Esophagus muscularis mucosa (tissue), 4 donors: ENCODE results near the gene ZFYVE28. TPM values are rescaled to one million over a fixed set of nuclear protein-coding genes. Genes with fewer than 3 reads are reported as not detected.

Experiments
- DNase-seq: peaks from one replicate; pipeline ENCODE4 v3.0.0-alpha.2; 2017; ENCODE audit errors: extremely low spot score
- H3K27ac ChIP-seq, 4 donors: fragments of 200-600 bp; sonication (generic); replicated peaks in 1 of 4; 1 replicate in 3 of 4; 2 replicates in 1 of 4; pipeline ENCODE4 v1.5.1; 2016 to 2019; ENCODE audit warnings: mild to moderate bottlenecking in 1 of 4
- H3K27me3 ChIP-seq, 4 donors: fragments of 200-600 bp; sonication (generic); one replicate each; pipeline versions ENCODE4 v1.5.1 to v1.6.0; 2016 to 2019
- H3K36me3 ChIP-seq, 4 donors: fragments of 200-600 bp; sonication (generic); one replicate each; pipeline ENCODE4 v1.5.1; 2016 to 2019
- H3K4me1 ChIP-seq, 4 donors: fragments of 200-600 bp; sonication (generic); one replicate each; pipeline ENCODE4 v1.5.1; 2016 to 2019
- H3K4me3 ChIP-seq, 4 donors: fragments of 200-600 bp; sonication (generic); 1 replicate in 2 of 4; 2 replicates in 2 of 4; pipeline ENCODE4 v1.5.1; 2016 to 2019; ENCODE audit warnings: mild to moderate bottlenecking in 4 of 4, moderate library complexity in 1 of 4
- H3K9me3 ChIP-seq, 4 donors: fragments of 200-600 bp; sonication (generic); 1 replicate in 3 of 4; 2 replicates in 1 of 4; pipeline ENCODE4 v1.5.1; 2016 to 2019
- CTCF ChIP-seq, 3 experiments: fragments of 200-600 bp in 2 of 3; fragments of 450-650 bp in 1 of 3; sonication (generic) in 2 of 3; IDR thresholded peaks; one replicate each; pipeline ENCODE4 v1.5.1; 2017 to 2019; ENCODE audit warnings: antibody characterized with exemption in 3 of 3, mild to moderate bottlenecking in 2 of 3, moderate library complexity in 1 of 3
- EP300 ChIP-seq: sonication (generic); formaldehyde crosslinking; IDR thresholded peaks from one replicate; pipeline ENCODE4 v1.6.1; 2017; ENCODE audit warnings: antibody characterized with exemption
- POLR2A ChIP-seq: fragments of 450-650 bp; IDR thresholded peaks from one replicate; pipeline ENCODE4 v1.6.1; 2017; ENCODE audit warnings: antibody characterized with exemption, moderate library complexity, mild to moderate bottlenecking, low read depth
- POLR2AphosphoS5 ChIP-seq, 2 donors: sonication (generic); formaldehyde crosslinking; IDR thresholded peaks; one replicate each; pipeline ENCODE4 v1.6.1; 2017; ENCODE audit warnings: antibody characterized with exemption in 2 of 2
- WGBS: methylation state at CpG from one replicate; pipeline ENCODE4 v1.1.5; 2018; 5-methylcytosine and 5-hydroxymethylcytosine counted together
- intact Hi-C: fragments of 100-400 bp; cut with DNase I; formaldehyde crosslinking; loops from one replicate; pipeline ENCODE4 v1.15.1; 2023
- total RNA-seq, 4 donors: library from RNA; depleted of rRNA; stranded (reverse); fragments of >200 nt; gene quantifications; one replicate each; pipeline versions ENCODE4 v1.1.0 to v1.2.1, GENCODE V29; 2016

The ZFYVE28 gene
- total RNA-seq, 4 donors from 2014 or later = 4.5 to 13.4 (median 8.4) TPM

DNA sequence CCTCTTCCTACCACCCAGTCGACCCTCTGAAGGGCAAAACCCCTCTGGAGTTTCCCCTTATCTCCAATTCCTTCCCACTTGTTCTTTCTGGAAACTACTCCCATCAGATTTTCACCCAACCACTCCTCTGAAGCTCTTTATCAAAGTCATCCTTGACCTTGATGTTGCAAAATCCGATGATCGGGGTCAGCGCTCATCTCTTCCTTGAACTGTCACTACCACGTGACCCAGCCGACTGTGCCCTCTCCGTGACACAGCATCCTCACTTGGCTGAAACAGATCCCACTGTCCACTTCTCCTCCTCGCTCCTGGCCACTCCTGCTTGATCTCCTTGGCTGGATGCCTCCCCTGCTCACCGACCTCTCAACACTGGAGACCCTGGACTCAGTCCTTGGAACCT lies 1.4 kb upstream of the ZFYVE28 start:
- no peak overlapping the region for H3K4me3 ChIP-seq
- TF ChIP-seq POLR2AphosphoS5 (IDR thresholded peaks at IDR 0.05) (no peak), POLR2A (no peak), CTCF (IDR thresholded peaks at IDR 0.05) (no peak), EP300 (no peak)
- intact Hi-C loops = loop anchor here (5.0 to 10.0 kb wide), 4 partner anchors 47 to 545 kb away; partner anchors contain the start of genes GRK4, HAUS3, MXD4 and NOP14
- H3K27ac ChIP-seq = no peak overlapping the region
- 54% methylated on average over 9 of the region's 9 CpGs for WGBS
- H3K9me3 ChIP-seq = no peaks in the 10 kb centered on the region
- H3K36me3 ChIP-seq = no peaks in the 10 kb centered on the region
- peaks cover 13 to 35% (median 32%) of the 10 kb centered on the region in 4 donors for H3K4me1 ChIP-seq
- no peak for DNase-seq
- H3K27me3 ChIP-seq = peaks cover 0 to 78% (median 13%) of the 10 kb centered on the region in 4 donors

- TF ChIP-seq CTCF (IDR thresholded peaks at IDR 0.05) = peak in 2 of 3 experiments; percentile 4 to 21
- TF ChIP-seq POLR2A = no peak
- peak in 1 of 2 donors; percentile 80 for TF ChIP-seq POLR2AphosphoS5 (IDR thresholded peaks at IDR 0.05)
- TF ChIP-seq EP300 = no peak
- intact Hi-C loops = loop anchor here (5.0 to 10.0 kb wide), 4 partner anchors 48 to 546 kb away; partner anchors contain the start of genes GRK4, HAUS3, MXD4 and NOP14
- Histone ChIP-seq H3K4me1 (peaks cover 21 to 41% (median 39%) of the 10 kb centered on the region in 4 donors), H3K27ac (peak within 1 kb of the TSS in 3 of 4 donors; percentile 43 to 62 (median 48)), H3K27me3 (peaks cover 0 to 69% (median 13%) of the 10 kb centered on the region in 4 donors), H3K4me3 (peak within 1 kb of the TSS; percentile 71 to 88 (median 72)), H3K9me3 (no peaks in the 10 kb centered on the region), H3K36me3 (no peaks in the 10 kb centered on the region)
- DNase-seq = peak; percentile 98
- 2% methylated on average over 46 of the region's 94 CpGs for WGBS
Measured at GRCh38 chr4:2418650-2419571, 466 bp upstream of the ZFYVE28 start, which contains the start of gene CFAP99. Gene CFAP99, plus strand, starts transcription at chr4:2418955.

DNA sequence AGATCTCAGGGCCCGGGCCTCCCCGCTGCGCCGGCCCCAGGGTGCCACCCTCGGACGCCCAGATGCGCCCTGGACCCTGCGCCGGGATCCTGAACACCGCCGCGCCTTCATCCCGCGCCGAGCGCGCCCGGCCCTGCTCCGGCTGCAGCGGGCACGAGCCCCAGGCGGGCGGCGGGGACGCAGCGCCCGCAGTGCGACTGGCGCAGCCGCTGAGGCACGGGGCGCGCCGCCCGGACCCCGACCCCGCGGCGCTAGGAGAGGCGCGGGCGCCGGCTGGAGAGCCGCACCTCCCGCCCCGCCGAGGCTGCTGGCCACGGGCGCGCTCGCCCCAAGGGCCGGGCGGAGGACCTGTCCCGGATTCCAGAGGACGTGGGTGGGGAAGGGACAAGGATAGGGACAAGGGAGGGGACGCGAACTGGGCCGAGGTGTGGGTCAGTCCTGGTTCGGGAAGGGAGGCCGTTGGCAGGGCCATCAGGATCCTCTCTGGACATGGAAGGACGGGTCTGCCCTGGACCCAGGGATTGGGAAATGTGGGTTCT lies 1.1 kb downstream of the ZFYVE28 start:
- Histone ChIP-seq H3K27ac (peak overlapping the region in 3 of 4 donors; percentile 42 to 51 (median 47)), H3K9me3 (no peaks in the 10 kb centered on the region), H3K36me3 (no peaks in the 10 kb centered on the region), H3K4me3 (peak overlapping the region; percentile 71 to 88 (median 72)), H3K4me1 (peaks cover 37 to 57% (median 55%) of the 10 kb centered on the region in 4 donors), H3K27me3 (peaks cover 0 to 53% (median 4%) of the 10 kb centered on the region in 4 donors)
- intact Hi-C loops = loop anchor here (5.0 to 10.0 kb wide), 4 partner anchors 50 to 548 kb away; partner anchors contain the start of genes GRK4, HAUS3, MXD4 and NOP14
- DNase-seq = no peak
- TF ChIP-seq CTCF (IDR thresholded peaks at IDR 0.05) (no peak), EP300 (no peak), POLR2AphosphoS5 (IDR thresholded peaks at IDR 0.05) (no peak), POLR2A (no peak)
- 7% methylated on average over 2 of the region's 61 CpGs for WGBS

GRCh38 chr4:2416564-2417225 lies 1.8 kb downstream of the ZFYVE28 start:
- TF ChIP-seq EP300 = no peak
- TF ChIP-seq CTCF (IDR thresholded peaks at IDR 0.05) = no peak
- no peak for TF ChIP-seq POLR2A
- TF ChIP-seq POLR2AphosphoS5 (IDR thresholded peaks at IDR 0.05) = no peak
- no peaks in the 10 kb centered on the region for H3K9me3 ChIP-seq
- peak overlapping the region in 3 of 4 donors; percentile 42 to 51 (median 47) for H3K27ac ChIP-seq
- peaks cover 42 to 63% (median 58%) of the 10 kb centered on the region in 4 donors for H3K4me1 ChIP-seq
- H3K36me3 ChIP-seq = no peaks in the 10 kb centered on the region
- H3K4me3 ChIP-seq = peak overlapping the region; percentile 71 to 88 (median 72)
- WGBS = 3% methylated on average over 5 of the region's 55 CpGs
- DNase-seq = no peak
- peaks cover 0 to 47% (median 2%) of the 10 kb centered on the region in 4 donors for H3K27me3 ChIP-seq
- intact Hi-C loops = loop anchor here (5.0 to 10.0 kb wide), 4 partner anchors 51 to 548 kb away; partner anchors contain the start of genes GRK4, HAUS3, MXD4 and NOP14
